Activated CD8-positive, alpha-beta memory T cell treated with anti-CD3 and anti-CD28 coated beads for 24 hours (primary cell): ENCODE data around the gene MCEMP1.

Experiments used
- DNase-seq: peaks from one replicate; pipeline ENCODE4 v3.0.0-alpha.2; 2020

MCEMP1 gene

GRCh38 chr19:7676854-7677253 is at the start of gene MCEMP1:
Gene MCEMP1 (plus strand): TSS chr19:7677090. CDS start chr19:7677121, 31 bp downstream.
- DNase-seq, result no peak

GRCh38 chr19:7627166-7627565 is 49.7 kb upstream of the MCEMP1 start:
- no peak for DNase-seq

- DNase-seq, result no peak
Observed at GRCh38 chr19:7628589-7629311, 48.1 kb upstream of the MCEMP1 start.

GRCh38 chr19:7629347-7630054 is 47.4 kb upstream of the MCEMP1 start, which contains the start of the genes PET100 and XAB2:
Gene PET100 (plus strand): TSS chr19:7629793. CDS start chr19:7629834, 41 bp downstream.
Gene XAB2 (minus strand): TSS chr19:7629545. CDS start chr19:7629527, 18 bp downstream.
- peak; percentile 96 for DNase-seq

- no peak for DNase-seq
Observed at GRCh38 chr19:7631577-7631976, 45.3 kb upstream of the MCEMP1 start.

- no peak for DNase-seq
Observed at GRCh38 chr19:7632340-7633203, 44.3 kb upstream of the MCEMP1 start.

GRCh38 chr19:7633698-7634097 is 43.2 kb upstream of the MCEMP1 start, which contains the start of gene PCP2:
Gene PCP2 (minus strand): TSS chr19:7633719. CDS start chr19:7633457, 262 bp downstream.
- DNase-seq, result no peak

- no peak for DNase-seq
Observed at GRCh38 chr19:7635670-7636069, 41.2 kb upstream of the MCEMP1 start.

GRCh38 chr19:7636317-7636690 is 40.6 kb upstream of the MCEMP1 start:
- no peak for DNase-seq

GRCh38 chr19:7636691-7637373 is 40.1 kb upstream of the MCEMP1 start, which contains the start of gene STXBP2:
Gene STXBP2 (plus strand): TSS chr19:7637110. CDS start chr19:7637150, 40 bp downstream.
- DNase-seq, result peak; percentile 98

GRCh38 chr19:7637374-7638256 is 39.3 kb upstream of the MCEMP1 start:
- no peak for DNase-seq

- DNase-seq, result no peak
Observed at GRCh38 chr19:7638802-7639465, 38.0 kb upstream of the MCEMP1 start.

- no peak for DNase-seq
Observed at GRCh38 chr19:7639863-7640348, 37.0 kb upstream of the MCEMP1 start.

- DNase-seq, result no peak
Observed at GRCh38 chr19:7640803-7641202, 36.1 kb upstream of the MCEMP1 start.

- DNase-seq, result no peak
Observed at GRCh38 chr19:7641290-7642276, 35.3 kb upstream of the MCEMP1 start.

GRCh38 chr19:7642295-7643030 is 34.4 kb upstream of the MCEMP1 start:
- DNase-seq, result no peak

GRCh38 chr19:7643031-7643415 is 33.9 kb upstream of the MCEMP1 start:
- DNase-seq, result no peak
